Suprapubic skin (tissue), 4 donors: Measurements from ENCODE around the gene RAPGEF4. TPM values are rescaled to one million over a fixed set of nuclear protein-coding genes. Genes with fewer than 3 reads are reported as not detected.
A peak's percentile ranks its signal among the peaks of the same experiment; 100 is the strongest.

Source experiments
- DNase-seq, 2 donors: peaks; one replicate each; pipeline ENCODE4 v3.0.0-alpha.2; 2019; ENCODE audit warnings: low spot score in 2 of 2
- H3K27ac ChIP-seq: fragments of 200-600 bp; sonication (generic); one replicate; pipeline ENCODE4 v1.5.1; 2019
- H3K27me3 ChIP-seq: fragments of 200-600 bp; sonication (generic); one replicate; pipeline ENCODE4 v1.5.1; 2019
- H3K36me3 ChIP-seq: fragments of 200-600 bp; sonication (generic); one replicate; pipeline ENCODE4 v1.5.1; 2019
- H3K4me1 ChIP-seq: fragments of 200-600 bp; sonication (generic); one replicate; pipeline ENCODE4 v1.5.1; 2019
- H3K4me3 ChIP-seq: fragments of 200-600 bp; sonication (generic); one replicate; pipeline ENCODE4 v1.5.1; 2019; ENCODE audit warnings: mild to moderate bottlenecking
- H3K9me3 ChIP-seq: fragments of 200-600 bp; sonication (generic); one replicate; pipeline ENCODE4 v1.5.1; 2019
- CTCF ChIP-seq, 2 donors: fragments of 200-600 bp in 1 of 2; fragments of 450-650 bp in 1 of 2; sonication (generic) in 1 of 2; IDR thresholded peaks; one replicate each; pipeline ENCODE4 v1.5.1; 2016 to 2019; ENCODE audit warnings: antibody characterized with exemption in 2 of 2, mild to moderate bottlenecking in 1 of 2, moderate library complexity in 1 of 2
- EP300 ChIP-seq: sonication (generic); formaldehyde crosslinking; IDR thresholded peaks from one replicate; pipeline ENCODE4 v1.6.1; 2017; ENCODE audit warnings: antibody characterized with exemption
- POLR2A ChIP-seq, 2 donors: fragments of 450-650 bp; IDR thresholded peaks; one replicate each; pipeline ENCODE4 v1.6.1; 2017; ENCODE audit warnings: antibody characterized with exemption in 2 of 2, mild to moderate bottlenecking in 2 of 2, moderate library complexity in 2 of 2
- POLR2AphosphoS5 ChIP-seq, 3 donors: sonication (generic); formaldehyde crosslinking; IDR thresholded peaks; one replicate each; pipeline ENCODE4 v1.6.1; 2017; ENCODE audit warnings: antibody characterized with exemption in 3 of 3
- WGBS: methylation state at CpG from one replicate; pipeline ENCODE4 v1.1.5; 2018; 5-methylcytosine and 5-hydroxymethylcytosine counted together
- total RNA-seq, 4 donors: library from RNA; depleted of rRNA; stranded (reverse); fragments of >200 nt; gene quantifications; one replicate each; pipeline ENCODE4 v1.1.0, GENCODE V29; 2016

The RAPGEF4 gene
- total RNA-seq, 4 donors from 2014 or later, result 19.9 to 49.5 (median 27.5) TPM

GRCh38 chr2:173079973-173080860 lies 344.6 kb downstream of the RAPGEF4 start:
- H3K4me3 ChIP-seq, result no peak overlapping the region
- 94% methylated on average over 6 of the region's 6 CpGs for WGBS
- H3K4me1 ChIP-seq, result peaks cover 26% of the 10 kb centered on the region
- H3K27me3 ChIP-seq, result no peaks in the 10 kb centered on the region
- no peaks in the 10 kb centered on the region for H3K36me3 ChIP-seq
- H3K9me3 ChIP-seq, result no peaks in the 10 kb centered on the region
- TF ChIP-seq CTCF (IDR thresholded peaks at IDR 0.05) (no peak), EP300 (no peak), POLR2AphosphoS5 (IDR thresholded peaks at IDR 0.05) (no peak), POLR2A (IDR thresholded peaks at IDR 0.05) (no peak)
- no peak overlapping the region for H3K27ac ChIP-seq
- no peak for DNase-seq

DNA sequence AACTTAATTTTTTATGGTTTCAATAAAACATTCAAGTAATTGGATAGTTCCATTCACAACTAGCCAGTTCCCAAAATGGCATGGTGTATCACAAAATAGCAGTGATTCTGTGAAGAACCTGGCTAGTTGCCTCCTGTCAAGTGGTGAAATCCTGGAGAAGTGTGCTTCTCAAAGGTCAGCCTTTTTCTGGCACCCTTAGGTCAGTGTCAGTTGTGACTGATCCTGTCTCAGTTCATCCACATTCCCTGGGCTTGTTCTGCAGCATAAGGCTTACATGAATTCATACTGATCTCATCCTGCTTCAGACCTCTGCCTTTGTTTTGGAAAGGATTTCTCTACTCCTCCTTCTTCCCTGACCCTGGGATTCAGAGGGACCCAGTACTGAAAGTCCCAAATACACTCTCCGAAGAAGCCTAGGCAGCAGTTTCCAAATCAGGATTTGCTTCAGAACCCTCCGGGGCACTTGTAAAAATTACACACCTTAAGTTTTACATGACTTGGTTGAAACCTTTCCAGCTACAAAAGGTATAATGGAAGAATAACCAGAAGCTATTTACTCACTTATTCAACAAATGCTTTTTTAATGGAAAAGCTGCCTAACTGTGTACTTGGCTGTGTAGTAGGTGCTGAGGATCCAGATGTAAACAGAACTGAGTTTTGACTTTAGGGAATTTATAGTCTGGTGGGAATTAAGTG lies 351.0 kb downstream of the RAPGEF4 start:
- H3K4me3 ChIP-seq, result no peak overlapping the region
- no peaks in the 10 kb centered on the region for H3K27me3 ChIP-seq
- H3K36me3 ChIP-seq, result no peaks in the 10 kb centered on the region
- WGBS, result 48% methylated on average over 2 of the region's 2 CpGs
- TF ChIP-seq POLR2A (IDR thresholded peaks at IDR 0.05) (no peak), POLR2AphosphoS5 (IDR thresholded peaks at IDR 0.05) (peak in 1 of 3 donors; percentile 7), CTCF (IDR thresholded peaks at IDR 0.05) (no peak), EP300 (no peak)
- peak overlapping the region; percentile 25 for H3K27ac ChIP-seq
- H3K9me3 ChIP-seq, result no peaks in the 10 kb centered on the region
- no peak for DNase-seq
- H3K4me1 ChIP-seq, result peaks cover 41% of the 10 kb centered on the region

DNA sequence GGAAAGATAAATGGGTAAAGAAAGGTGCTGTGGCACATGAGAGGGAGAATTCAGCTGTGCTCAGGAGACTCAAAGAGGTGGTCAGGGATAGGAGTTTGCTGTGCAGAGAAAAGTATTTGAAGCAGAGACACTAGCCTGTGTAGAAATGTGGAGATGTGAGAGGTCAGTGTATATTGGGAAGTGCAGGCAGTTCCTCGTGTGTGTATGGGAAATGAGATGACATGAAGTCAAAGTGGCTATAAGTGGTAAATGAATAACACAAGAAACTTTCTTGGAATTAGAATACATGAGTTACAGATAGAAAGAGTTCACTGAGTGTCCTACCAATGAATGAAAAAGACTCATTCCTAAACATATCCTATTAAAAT lies 351.6 kb downstream of the RAPGEF4 start:
- DNase-seq, result no peak
- no peaks in the 10 kb centered on the region for H3K9me3 ChIP-seq
- WGBS, result 40% methylated on average over 1 of the region's 1 CpG
- H3K36me3 ChIP-seq, result no peaks in the 10 kb centered on the region
- H3K4me1 ChIP-seq, result peaks cover 43% of the 10 kb centered on the region
- H3K4me3 ChIP-seq, result no peak overlapping the region
- peak overlapping the region; percentile 25 for H3K27ac ChIP-seq
- no peaks in the 10 kb centered on the region for H3K27me3 ChIP-seq
- TF ChIP-seq POLR2A (IDR thresholded peaks at IDR 0.05), result no peak
- no peak for TF ChIP-seq CTCF (IDR thresholded peaks at IDR 0.05)
- no peak for TF ChIP-seq EP300
- TF ChIP-seq POLR2AphosphoS5 (IDR thresholded peaks at IDR 0.05), result no peak

- WGBS, result 82% methylated on average over 4 of the region's 4 CpGs
- H3K27ac ChIP-seq, result no peak overlapping the region
- no peaks in the 10 kb centered on the region for H3K9me3 ChIP-seq
- TF ChIP-seq EP300 (no peak), CTCF (IDR thresholded peaks at IDR 0.05) (no peak), POLR2AphosphoS5 (IDR thresholded peaks at IDR 0.05) (no peak), POLR2A (IDR thresholded peaks at IDR 0.05) (no peak)
- no peak overlapping the region for H3K4me3 ChIP-seq
- DNase-seq, result no peak
- H3K4me1 ChIP-seq, result peaks cover 45% of the 10 kb centered on the region
- no peaks in the 10 kb centered on the region for H3K27me3 ChIP-seq
- no peaks in the 10 kb centered on the region for H3K36me3 ChIP-seq
Measured at GRCh38 chr2:173087793-173088496, 352.3 kb downstream of the RAPGEF4 start.
